Embryonic facial prominence (tissue), 1 donor: ENCODE measurements around the gene TBCK.
"Not testable (repeated sequence)": the region's sequence is repeated elsewhere in the genome, so short reads cannot be mapped to it uniquely, and the experiment has no call there.

Experiments
- DNase-seq: peaks from one replicate; pipeline ENCODE4 v3.0.0-alpha.2; 2016; ENCODE audit errors: extremely low spot score

The TBCK gene

DNA sequence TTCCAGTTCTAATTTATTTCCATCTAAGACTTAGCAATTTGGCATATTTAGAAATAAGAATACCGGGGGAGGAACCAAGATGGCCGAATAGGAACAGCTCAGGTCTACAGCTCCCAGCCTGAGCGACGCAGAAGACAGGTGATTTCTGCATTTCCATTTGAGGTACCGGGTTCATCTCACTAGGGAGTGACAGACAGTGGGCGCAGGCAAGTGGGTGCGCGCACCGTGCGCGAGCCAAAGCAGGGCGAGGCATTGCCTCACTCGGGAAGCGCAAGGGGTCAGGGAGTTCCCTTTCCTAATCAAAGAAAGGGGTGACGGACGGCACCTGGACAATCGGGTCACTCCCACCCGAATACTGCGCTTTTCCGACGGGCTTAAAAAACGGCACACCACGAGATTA lies 102.7 kb downstream of the TBCK start:
- DNase-seq, result not testable (repeated sequence)

DNA sequence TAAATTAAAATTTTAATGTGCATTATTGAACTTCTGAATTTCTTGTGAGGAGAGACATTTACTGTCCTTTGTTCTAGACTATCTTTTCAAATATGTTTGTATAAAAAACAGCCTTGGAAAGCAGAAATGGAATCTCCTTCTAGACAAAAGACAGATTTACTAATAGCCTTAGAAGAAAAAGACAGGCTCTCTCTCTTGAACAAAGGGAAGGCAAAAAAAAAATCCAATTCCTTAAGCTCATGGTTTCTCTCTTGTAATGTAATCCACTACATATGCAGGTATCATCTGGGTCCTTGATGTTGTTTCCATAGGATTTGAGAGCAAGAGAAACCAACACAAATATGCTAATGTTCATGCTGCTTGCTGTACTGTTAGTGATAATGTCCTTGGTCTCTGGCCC lies 106.0 kb downstream of the TBCK start:
- DNase-seq, result no peak

- DNase-seq, result no peak
Measured at GRCh38 chr4:106208481-106209460, 107.2 kb downstream of the TBCK start.

DNA sequence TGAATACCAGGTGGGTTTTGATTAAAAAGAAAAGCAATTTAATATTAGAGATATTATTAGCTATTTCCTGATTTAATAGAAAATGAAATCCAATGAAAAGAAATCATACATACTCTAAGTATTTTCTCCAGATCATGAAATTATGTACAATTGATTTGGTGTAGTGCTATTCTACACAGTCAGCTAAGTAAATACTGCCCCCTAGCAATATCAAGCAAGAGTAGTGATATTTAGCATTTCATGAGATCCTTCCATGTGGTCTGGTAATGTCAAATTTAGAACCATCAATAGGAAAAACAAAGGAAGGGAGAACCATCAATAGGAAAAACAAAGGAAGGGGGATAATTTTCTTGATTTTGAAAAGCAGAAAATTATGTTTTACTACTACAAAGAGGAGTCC lies 114.6 kb downstream of the TBCK start:
- no peak for DNase-seq

DNA sequence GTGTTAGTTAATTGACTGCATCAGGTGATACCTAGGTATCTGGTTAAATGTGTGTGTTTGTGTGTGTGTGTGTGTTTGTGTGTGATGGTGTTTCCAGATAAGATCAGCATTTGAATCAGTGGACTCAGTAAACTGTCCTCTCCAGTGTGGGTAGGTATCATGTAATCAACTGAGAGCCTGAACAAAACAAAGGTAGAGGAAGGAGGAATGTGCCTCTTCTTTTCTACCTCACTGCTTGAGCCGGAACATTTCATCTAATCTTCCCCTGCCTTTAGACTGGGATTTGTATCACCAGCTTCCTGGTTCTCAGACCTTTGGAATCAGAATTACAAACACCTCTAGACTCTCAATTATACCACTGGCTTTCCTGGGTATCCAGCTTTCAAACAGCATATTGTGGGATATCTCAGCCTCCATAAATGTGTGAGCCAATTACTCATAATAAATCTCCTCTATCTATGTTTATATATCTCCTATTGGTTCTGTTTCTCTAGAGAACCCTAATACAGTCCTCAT lies 120.5 kb downstream of the TBCK start:
- DNase-seq, result no peak

GRCh38 chr4:106194801-106195200 lies 121.2 kb downstream of the TBCK start:
- no peak for DNase-seq

DNA sequence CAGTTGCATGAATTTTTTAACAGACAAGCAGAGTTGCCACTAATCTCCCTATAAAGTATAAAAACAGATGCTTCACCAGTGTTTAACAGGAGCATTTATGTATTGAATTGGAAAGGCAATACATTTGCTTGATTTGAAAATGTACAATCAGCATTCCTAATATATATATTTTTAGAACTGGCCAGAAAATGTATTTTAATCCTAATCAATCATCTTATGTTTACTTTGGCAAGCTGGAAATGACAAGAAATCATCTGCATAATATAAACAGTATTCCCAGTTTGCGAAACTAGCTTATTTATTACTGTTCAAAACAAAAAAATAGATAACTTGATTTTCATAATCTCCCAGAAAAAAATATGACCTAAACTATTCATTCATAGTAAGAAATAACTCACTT lies 123.9 kb downstream of the TBCK start:
- DNase-seq, result no peak

DNA sequence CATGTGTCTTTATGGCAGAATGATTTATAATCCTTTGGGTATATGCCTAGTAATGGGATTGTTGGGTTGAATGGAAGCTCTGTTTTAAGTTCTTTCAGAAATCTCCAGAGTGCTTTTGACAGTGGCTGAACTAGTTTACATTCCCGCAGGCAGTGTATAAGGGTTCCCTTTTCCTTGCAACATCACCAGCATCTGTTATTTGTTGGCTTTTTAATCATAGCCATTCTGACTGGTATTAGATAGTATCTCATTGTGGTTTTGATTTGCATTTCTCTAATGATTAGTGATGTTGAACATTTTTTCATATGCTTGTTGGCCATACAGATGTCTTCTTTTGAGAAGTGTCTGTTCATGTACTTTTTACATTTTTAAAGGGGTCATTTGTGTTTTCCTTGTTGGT lies 129.8 kb downstream of the TBCK start:
- DNase-seq, result no peak

DNA sequence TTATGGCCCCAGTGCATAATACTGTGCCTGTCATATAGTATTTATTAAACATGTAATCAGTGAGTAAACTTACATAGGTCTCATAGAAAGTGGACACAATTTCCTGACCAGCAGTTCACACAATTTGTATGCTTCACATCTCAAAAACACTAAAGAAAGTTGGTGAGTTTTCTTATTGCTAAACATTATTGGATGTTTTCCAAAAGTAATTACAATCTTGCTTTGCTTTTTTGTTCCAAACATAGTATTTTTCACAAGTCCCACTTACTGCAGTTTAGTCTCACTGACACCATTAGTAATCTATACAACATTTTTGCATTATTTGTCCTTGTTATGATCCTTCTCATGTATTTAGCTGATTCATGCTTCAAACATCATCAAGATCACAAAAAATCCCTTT lies 132.5 kb downstream of the TBCK start:
- DNase-seq, result no peak

GRCh38 chr4:106172861-106173260 lies 143.1 kb downstream of the TBCK start:
- DNase-seq, result no peak

GRCh38 chr4:106165351-106166010 lies 150.5 kb downstream of the TBCK start:
- DNase-seq, result no peak

- DNase-seq, result no peak
Measured at GRCh38 chr4:106162278-106162677, 153.7 kb downstream of the TBCK start.

DNA sequence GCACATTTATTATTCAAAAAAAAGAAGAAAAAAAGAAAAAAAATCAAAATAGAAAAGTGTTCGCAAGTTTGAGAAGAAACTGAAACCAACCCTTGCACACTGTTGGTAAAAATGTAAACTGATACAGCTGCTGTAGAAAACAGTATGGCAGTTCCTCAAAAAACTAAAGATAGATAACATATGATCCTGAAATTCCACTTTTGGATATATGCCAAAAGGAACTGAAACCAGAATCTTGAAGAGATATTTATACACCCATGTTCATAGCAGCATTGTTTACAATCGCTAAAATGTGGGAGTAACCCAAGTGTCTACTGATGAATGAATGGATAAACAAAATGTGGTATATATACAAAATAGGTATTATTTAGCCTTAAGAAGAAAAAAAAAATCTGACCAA lies 155.4 kb downstream of the TBCK start:
- DNase-seq, result no peak

DNA sequence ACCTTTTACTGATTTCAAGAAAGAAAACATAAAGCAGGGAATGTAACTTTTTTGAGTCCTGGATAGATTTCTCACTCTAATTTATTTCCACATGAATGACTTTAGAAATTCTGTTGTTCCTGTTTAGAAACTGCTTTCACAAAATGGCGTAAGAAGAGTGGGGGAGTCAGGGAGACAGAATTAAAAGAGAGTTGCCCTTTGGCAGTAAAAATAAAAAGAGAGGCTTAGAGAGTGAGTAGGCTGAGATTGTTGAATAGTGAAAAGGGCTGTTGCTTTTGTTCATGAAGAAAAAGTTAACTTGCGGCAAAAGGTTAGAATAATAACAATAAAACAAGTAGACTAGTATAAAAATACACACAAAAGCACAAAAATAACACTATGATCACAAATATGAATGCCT lies 166.1 kb downstream of the TBCK start:
- no peak for DNase-seq

- no peak for DNase-seq
Measured at GRCh38 chr4:106149026-106149425, 167.0 kb downstream of the TBCK start.

DNA sequence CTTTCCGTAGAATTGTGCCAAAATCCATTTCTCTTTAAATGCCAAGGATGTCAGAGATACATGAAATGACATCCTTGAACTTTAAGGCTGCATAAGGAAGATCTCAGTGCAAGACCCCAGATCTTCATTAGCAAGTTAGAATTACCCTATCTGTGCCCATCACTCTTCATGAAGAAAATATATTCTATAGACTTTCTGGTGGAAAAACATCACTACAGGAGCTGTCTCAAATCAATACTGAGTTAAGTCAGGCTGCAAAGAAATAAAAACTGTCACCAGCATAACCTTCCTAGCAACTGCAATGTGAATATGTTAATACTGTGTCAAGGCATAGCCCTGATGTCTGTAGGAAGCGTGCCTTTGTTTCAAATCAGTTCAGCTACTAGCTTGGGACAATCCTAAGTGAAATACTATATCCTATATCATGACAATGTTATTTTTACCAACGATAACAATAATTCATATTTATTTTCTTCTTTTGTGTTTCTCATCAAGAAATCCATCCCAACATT lies 173.3 kb downstream of the TBCK start:
- no peak for DNase-seq

DNA sequence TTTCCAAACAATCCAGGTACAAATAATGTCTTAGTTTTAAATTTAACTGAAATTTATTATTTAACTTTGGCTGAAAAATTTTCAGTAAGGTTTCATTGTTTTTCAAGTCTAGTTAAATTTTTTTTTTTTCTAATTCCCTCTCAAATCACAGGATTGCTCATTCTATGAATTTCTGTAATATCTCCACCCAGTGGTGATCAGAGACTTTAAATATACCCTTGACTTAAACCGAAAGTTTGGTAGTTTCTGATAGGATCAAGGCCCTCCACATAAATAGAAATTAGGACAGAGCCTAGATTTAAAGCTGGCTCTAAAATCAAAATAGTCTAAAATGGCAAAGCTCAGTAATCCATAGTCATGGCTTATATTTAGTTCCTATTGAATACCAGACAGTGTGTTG lies 175.4 kb downstream of the TBCK start:
- no peak for DNase-seq

- DNase-seq, result no peak
Measured at GRCh38 chr4:106136777-106137331, 179.2 kb downstream of the TBCK start.

DNA sequence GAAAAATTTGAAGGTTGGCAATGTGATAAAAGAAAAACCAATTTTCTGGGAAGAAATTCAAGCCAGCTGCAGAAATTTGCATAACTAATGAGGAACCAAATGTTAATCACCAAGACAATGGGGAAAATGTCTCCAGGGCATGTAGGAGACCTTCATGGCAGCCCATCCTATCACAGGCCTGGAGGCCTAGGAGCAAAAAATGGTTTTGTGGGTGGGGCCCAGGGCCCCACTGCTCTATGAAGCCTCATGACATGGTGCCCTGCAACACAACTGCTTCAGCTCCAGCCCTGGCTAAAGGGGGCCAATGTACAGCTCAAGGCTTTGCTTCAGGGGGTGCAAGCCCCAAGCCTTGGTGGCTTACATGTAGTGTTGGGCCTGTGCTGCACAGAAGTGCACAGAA lies 184.0 kb downstream of the TBCK start:
- no peak for DNase-seq

DNA sequence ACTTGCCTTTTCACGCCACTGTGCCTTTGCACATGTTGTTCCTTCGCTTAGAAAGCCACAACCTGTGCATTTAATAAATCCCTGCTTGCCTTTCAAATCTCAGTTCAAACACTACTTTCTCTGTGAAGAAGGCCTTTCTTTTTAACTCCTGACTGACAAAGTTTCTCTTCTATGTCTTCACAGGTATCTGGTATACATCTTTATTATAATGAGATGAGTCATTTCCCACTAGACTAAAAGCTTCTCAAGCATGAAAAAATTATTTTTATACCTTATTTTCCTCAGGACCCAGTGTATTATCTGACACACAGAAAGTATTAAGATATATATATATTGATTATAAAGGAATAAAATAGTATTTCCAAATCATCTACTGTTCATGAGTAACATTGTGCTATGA lies 189.9 kb downstream of the TBCK start:
- DNase-seq, result no peak

- not testable (repeated sequence) for DNase-seq
Measured at GRCh38 chr4:106119949-106120555, 196.0 kb downstream of the TBCK start.

GRCh38 chr4:106116025-106116424 lies 200.0 kb downstream of the TBCK start:
- DNase-seq, result no peak
